ENCODE measurements around the gene ZNF710.

The ZNF710 gene

GRCh38 chr15:90039996-90040395 is 38.9 kb downstream of the ZNF710 start:
- H3K27me3 ChIP-seq (ENCODE audit: control insufficient read depth, insufficient read depth, low read length): no peaks in the 10 kb centered on the region
- H3K4me1 ChIP-seq: no peaks in the 10 kb centered on the region
- no peak overlapping the region for H3K4me3 ChIP-seq (ENCODE audit: low read depth, low read length)
- no peak overlapping the region for H3K9ac ChIP-seq
- H3K79me2 ChIP-seq: peaks cover 4% of the 10 kb centered on the region
- H3K27ac ChIP-seq: no peak overlapping the region
- no peak overlapping the region for H2AFZ ChIP-seq
- H3K36me3 ChIP-seq (ENCODE audit: control insufficient read depth, insufficient read depth, low read length): no peaks in the 10 kb centered on the region
- TF ChIP-seq CTCF (IDR thresholded peaks at IDR 0.05): no peak
- no peak overlapping the region for H3K4me2 ChIP-seq (ENCODE audit: low read length)
- H3K9me3 ChIP-seq (ENCODE audit: control insufficient read depth, low read length): no peaks in the 10 kb centered on the region

GRCh38 chr15:90040618-90041017 is 39.5 kb downstream of the ZNF710 start:
- no peaks in the 10 kb centered on the region for H3K4me1 ChIP-seq
- no peak overlapping the region for H3K27ac ChIP-seq
- TF ChIP-seq CTCF (IDR thresholded peaks at IDR 0.05): no peak

GRCh38 chr15:90042356-90042755 is 41.2 kb downstream of the ZNF710 start:
- Histone ChIP-seq H3K4me1 (peaks cover 5% of the 10 kb centered on the region), H3K79me2 (peaks cover 5% of the 10 kb centered on the region), H3K4me2 (ENCODE audit: low read length) (no peak overlapping the region), H3K9ac (no peak overlapping the region), H3K27me3 (ENCODE audit: control insufficient read depth, insufficient read depth, low read length) (no peaks in the 10 kb centered on the region), H3K27ac (no peak overlapping the region), H2AFZ (no peak overlapping the region), H3K9me3 (ENCODE audit: control insufficient read depth, low read length) (no peaks in the 10 kb centered on the region), H3K4me3 (ENCODE audit: low read depth, low read length) (no peak overlapping the region), H3K36me3 (ENCODE audit: control insufficient read depth, insufficient read depth, low read length) (no peaks in the 10 kb centered on the region)
- TF ChIP-seq CTCF (IDR thresholded peaks at IDR 0.05): no peak

More at GRCh38 chr15:90040618-90041017, 39.5 kb downstream of the ZNF710 start:
- Histone ChIP-seq H3K4me3 (ENCODE audit: low read depth, low read length) (no peak overlapping the region), H3K27me3 (ENCODE audit: control insufficient read depth, insufficient read depth, low read length) (no peaks in the 10 kb centered on the region), H3K9me3 (ENCODE audit: control insufficient read depth, low read length) (no peaks in the 10 kb centered on the region), H3K36me3 (ENCODE audit: control insufficient read depth, insufficient read depth, low read length) (no peaks in the 10 kb centered on the region), H3K9ac (no peak overlapping the region), H2AFZ (no peak overlapping the region), H3K4me2 (ENCODE audit: low read length) (no peak overlapping the region), H3K79me2 (peaks cover 5% of the 10 kb centered on the region)

- no peak overlapping the region for H3K4me2 ChIP-seq (ENCODE audit: low read length)
- TF ChIP-seq CTCF (IDR thresholded peaks at IDR 0.05): no peak
- H3K4me1 ChIP-seq: peaks cover 5% of the 10 kb centered on the region
- no peak overlapping the region for H3K27ac ChIP-seq
- H2AFZ ChIP-seq: no peak overlapping the region
- H3K27me3 ChIP-seq (ENCODE audit: control insufficient read depth, insufficient read depth, low read length): no peaks in the 10 kb centered on the region
- no peak overlapping the region for H3K9ac ChIP-seq
- H3K36me3 ChIP-seq (ENCODE audit: control insufficient read depth, insufficient read depth, low read length): no peaks in the 10 kb centered on the region
- no peaks in the 10 kb centered on the region for H3K9me3 ChIP-seq (ENCODE audit: control insufficient read depth, low read length)
- no peak overlapping the region for H3K4me3 ChIP-seq (ENCODE audit: low read depth, low read length)
- H3K79me2 ChIP-seq: peaks cover 8% of the 10 kb centered on the region
Observed at GRCh38 chr15:90042766-90043529, 41.8 kb downstream of the ZNF710 start.

- no peaks in the 10 kb centered on the region for H3K27me3 ChIP-seq (ENCODE audit: control insufficient read depth, insufficient read depth, low read length)
- no peak overlapping the region for H3K9ac ChIP-seq
- H3K4me2 ChIP-seq (ENCODE audit: low read length): no peak overlapping the region
- TF ChIP-seq CTCF (IDR thresholded peaks at IDR 0.05): no peak
- H3K4me3 ChIP-seq (ENCODE audit: low read depth, low read length): no peak overlapping the region
- H2AFZ ChIP-seq: no peak overlapping the region
- H3K9me3 ChIP-seq (ENCODE audit: control insufficient read depth, low read length): no peaks in the 10 kb centered on the region
- peaks cover 10% of the 10 kb centered on the region for H3K79me2 ChIP-seq
- H3K4me1 ChIP-seq: peaks cover 5% of the 10 kb centered on the region
- no peaks in the 10 kb centered on the region for H3K36me3 ChIP-seq (ENCODE audit: control insufficient read depth, insufficient read depth, low read length)
- H3K27ac ChIP-seq: no peak overlapping the region
Observed at GRCh38 chr15:90043530-90044010, 42.4 kb downstream of the ZNF710 start.
